ENCODE data around the gene DOK6. TPM values are rescaled to one million over a fixed set of nuclear protein-coding genes. Genes with fewer than 3 reads are reported as not detected.

Gene DOK6
- total RNA-seq, 1 experiment from 2014 or later, result not detected

- no peak overlapping the region for H2AFZ ChIP-seq (ENCODE audit: low read length)
- no peaks in the 10 kb centered on the region for H3K79me2 ChIP-seq (ENCODE audit: low read length)
- intact Hi-C loops (cut with micrococcal nuclease), result no loop called here
- ChIA-PET CTCF (no interaction called here), POLR2A (ENCODE audit: unreplicated experiment) (no interaction called here)
- DNase-seq (no peak), ATAC-seq (no peak)
- H4K20me1 ChIP-seq (ENCODE audit: low read length), result no peaks in the 10 kb centered on the region
- H3K36me3 ChIP-seq (ENCODE audit: low read depth, low read length), result no peaks in the 10 kb centered on the region
- H3F3A ChIP-seq (ENCODE audit: low read length, unreplicated experiment), result no peaks in the 10 kb centered on the region
- no TSS peak for BruUV-seq (replicated peaks)
- H3K9ac ChIP-seq (ENCODE audit: low read length), result no peak overlapping the region
- H3K9me2 ChIP-seq (replicated peaks; ENCODE audit: low read length), result no peaks in the 10 kb centered on the region
- no peak overlapping the region for H3K4me3 ChIP-seq (ENCODE audit: low read length)
- no peak overlapping the region for H3K4me2 ChIP-seq (ENCODE audit: low read length)
- TF ChIP-seq EZH2phosphoT487 (IDR thresholded peaks at IDR 0.05; ENCODE audit: borderline replicate concordance, low read length) (no peak), CTCF (conservative IDR thresholded peaks at IDR 0.05; ENCODE audit: low read depth, low read length) (no peak), EZH2 (IDR thresholded peaks at IDR 0.05; ENCODE audit: low read length, unreplicated experiment) (no peak)
- no peak overlapping the region for H3K27ac ChIP-seq (ENCODE audit: low read length)
- H3K9me3 ChIP-seq (ENCODE audit: low read length), result no peaks in the 10 kb centered on the region
- H3K4me1 ChIP-seq (ENCODE audit: insufficient read depth, low read length), result no peaks in the 10 kb centered on the region
- H3K27me3 ChIP-seq (ENCODE audit: low read length), result no peaks in the 10 kb centered on the region
Measured at GRCh38 chr18:69586537-69586936, 185.8 kb downstream of the DOK6 start.

- H4K20me1 ChIP-seq (ENCODE audit: low read length), result no peaks in the 10 kb centered on the region
- no peaks in the 10 kb centered on the region for H3K79me2 ChIP-seq (ENCODE audit: low read length)
- BruUV-seq (replicated peaks), result no TSS peak
- peak; percentile 43 for ATAC-seq
- peak; percentile 15 for DNase-seq
- no peaks in the 10 kb centered on the region for H3K36me3 ChIP-seq (ENCODE audit: low read depth, low read length)
- no peak overlapping the region for H3K4me3 ChIP-seq (ENCODE audit: low read length)
- no peaks in the 10 kb centered on the region for H3F3A ChIP-seq (ENCODE audit: low read length, unreplicated experiment)
- H3K9me2 ChIP-seq (replicated peaks; ENCODE audit: low read length), result no peaks in the 10 kb centered on the region
- no peaks in the 10 kb centered on the region for H3K9me3 ChIP-seq (ENCODE audit: low read length)
- POLR2A ChIA-PET (ENCODE audit: unreplicated experiment), result no interaction called here
- H3K27ac ChIP-seq (ENCODE audit: low read length), result no peak overlapping the region
- H3K9ac ChIP-seq (ENCODE audit: low read length), result no peak overlapping the region
- H3K4me1 ChIP-seq (ENCODE audit: insufficient read depth, low read length), result no peaks in the 10 kb centered on the region
- no peak overlapping the region for H3K4me2 ChIP-seq (ENCODE audit: low read length)
- intact Hi-C loops (cut with micrococcal nuclease), result no loop called here
- CTCF ChIA-PET, result no interaction called here
- H3K27me3 ChIP-seq (ENCODE audit: low read length), result no peaks in the 10 kb centered on the region
- H2AFZ ChIP-seq (ENCODE audit: low read length), result no peak overlapping the region
- TF ChIP-seq EZH2phosphoT487 (IDR thresholded peaks at IDR 0.05; ENCODE audit: borderline replicate concordance, low read length) (no peak), CTCF (conservative IDR thresholded peaks at IDR 0.05; ENCODE audit: low read depth, low read length) (peak; percentile 39)
Measured at GRCh38 chr18:69588301-69588700, 187.6 kb downstream of the DOK6 start.

- H3K27me3 ChIP-seq (ENCODE audit: low read length), result no peaks in the 10 kb centered on the region
- ChIA-PET CTCF (no interaction called here), POLR2A (ENCODE audit: unreplicated experiment) (no interaction called here)
- no peaks in the 10 kb centered on the region for H3K4me1 ChIP-seq (ENCODE audit: insufficient read depth, low read length)
- H3K27ac ChIP-seq (ENCODE audit: low read length), result no peak overlapping the region
- no peaks in the 10 kb centered on the region for H4K20me1 ChIP-seq (ENCODE audit: low read length)
- H3K9me3 ChIP-seq (ENCODE audit: low read length), result no peaks in the 10 kb centered on the region
- no peaks in the 10 kb centered on the region for H3F3A ChIP-seq (ENCODE audit: low read length, unreplicated experiment)
- intact Hi-C loops (cut with micrococcal nuclease), result no loop called here
- no peaks in the 10 kb centered on the region for H3K79me2 ChIP-seq (ENCODE audit: low read length)
- H3K4me2 ChIP-seq (ENCODE audit: low read length), result no peak overlapping the region
- peak; percentile 17 for DNase-seq
- TF ChIP-seq EZH2phosphoT487 (IDR thresholded peaks at IDR 0.05; ENCODE audit: borderline replicate concordance, low read length), result no peak
- TF ChIP-seq EZH2 (IDR thresholded peaks at IDR 0.05; ENCODE audit: low read length, unreplicated experiment), result no peak
- no peak for TF ChIP-seq CTCF (conservative IDR thresholded peaks at IDR 0.05; ENCODE audit: low read depth, low read length)
- no TSS peak for BruUV-seq (replicated peaks)
- H3K36me3 ChIP-seq (ENCODE audit: low read depth, low read length), result no peaks in the 10 kb centered on the region
- no peaks in the 10 kb centered on the region for H3K9me2 ChIP-seq (replicated peaks; ENCODE audit: low read length)
- no peak overlapping the region for H3K9ac ChIP-seq (ENCODE audit: low read length)
- H2AFZ ChIP-seq (ENCODE audit: low read length), result no peak overlapping the region
- ATAC-seq, result peak; percentile 54; the same call in 1 of the 2 replicates
- no peak overlapping the region for H3K4me3 ChIP-seq (ENCODE audit: low read length)
Measured at GRCh38 chr18:69590150-69590549, 189.5 kb downstream of the DOK6 start.
